GM12878 (cell line): ENCODE data around the gene HPCA. TPM values are rescaled to one million over a fixed set of nuclear protein-coding genes. Genes with fewer than 3 reads are reported as not detected.

Experiments used
- BRCA1 ChIP-seq: IDR thresholded peaks from 2 replicates; pipeline ENCODE4 v1.6.1; 2011; ENCODE audit warnings: low read depth, low read length, improper control_type of control experiment
- FOXM1 ChIP-seq: IDR thresholded peaks from 2 replicates; pipeline ENCODE4 v1.6.1; 2012; ENCODE audit warnings: low read depth, mild to moderate bottlenecking, inconsistent platforms, low read length, moderate library complexity
- HDAC2 ChIP-seq: fragments of 200-600 bp; sonication (generic); IDR thresholded peaks from 2 replicates; pipeline ENCODE4 v1.6.1; 2017
- MYB ChIP-seq: fragments of 150-350 bp; IDR thresholded peaks from 2 replicates; pipeline ENCODE4 v1.6.1; 2014; ENCODE audit warnings: mild to moderate bottlenecking, low read depth, low read length, borderline replicate concordance
- RFX5 ChIP-seq: IDR thresholded peaks from 2 replicates; pipeline ENCODE4 v1.6.1; 2011; ENCODE audit warnings: low read depth, low read length, improper control_type of control experiment
- SMARCA5 ChIP-seq: fragments of 450-650 bp; IDR thresholded peaks from 2 replicates; pipeline ENCODE4 v1.6.1; 2017; ENCODE audit warnings: mild to moderate bottlenecking
- STAT1 ChIP-seq: fragments of 450-650 bp; conservative IDR thresholded peaks from 2 replicates; pipeline ENCODE4 v1.6.1; 2014; ENCODE audit warnings: antibody characterized with exemption, mild to moderate bottlenecking
- TCF12 ChIP-seq: IDR thresholded peaks from 2 replicates; pipeline ENCODE4 v1.6.1; 2011; ENCODE audit warnings: low read depth, mild to moderate bottlenecking, low read length
- polyA plus RNA-seq, 11 experiments: library from polyadenylated mRNA; depleted of rRNA in 4 of 11; unstranded in 6 of 11; stranded (reverse) in 5 of 11; fragments of >200 nt; fragmentation: Nextera tagmentation in 4 of 11; fragmentation: Illumina TruSeq in 1 of 11; extraction: Ambion mirVana in 4 of 11; extraction: Trizol in 1 of 11; gene quantifications; 1 replicate in 1 of 11; 2 replicates in 10 of 11; pipeline versions ENCODE4 v1.2.1 to v1.2.3, GENCODE V29; 2011 to 2016; ENCODE audit warnings: inconsistent platforms in 2 of 11, missing spikeins in 2 of 11, low read depth in 1 of 11
- total RNA-seq, 4 experiments: library from RNA; depleted of rRNA in 3 of 4; stranded (reverse); fragments of >200 nt in 3 of 4; fragmentation: Illumina TruSeq in 1 of 4; extraction: Trizol in 1 of 4; gene quantifications; 2 replicates each; pipeline versions ENCODE4 v1.2.1 to v1.2.3, GENCODE V29; 2013 to 2021
- TF ChIP-seq, protein P1 (sequence below): fragments of 450-650 bp; IDR thresholded peaks from 2 replicates; pipeline ENCODE4 v1.6.1; 2018; ENCODE audit warnings: mild to moderate bottlenecking, low read depth, moderate library complexity; ENCODE audit not compliant: partially characterized antibody
- TF ChIP-seq, protein P2 (sequence below): IDR thresholded peaks from 2 replicates; pipeline ENCODE4 v1.6.1; 2012; ENCODE audit warnings: low read depth, low read length, improper control_type of control experiment

Gene HPCA
- total and polyA plus RNA-seq, 10 of the 15 experiments (the other 5 are each of a cell fraction or from before 2014, with no cell fraction given): 0.11 TPM; not detected in 9

DNA sequence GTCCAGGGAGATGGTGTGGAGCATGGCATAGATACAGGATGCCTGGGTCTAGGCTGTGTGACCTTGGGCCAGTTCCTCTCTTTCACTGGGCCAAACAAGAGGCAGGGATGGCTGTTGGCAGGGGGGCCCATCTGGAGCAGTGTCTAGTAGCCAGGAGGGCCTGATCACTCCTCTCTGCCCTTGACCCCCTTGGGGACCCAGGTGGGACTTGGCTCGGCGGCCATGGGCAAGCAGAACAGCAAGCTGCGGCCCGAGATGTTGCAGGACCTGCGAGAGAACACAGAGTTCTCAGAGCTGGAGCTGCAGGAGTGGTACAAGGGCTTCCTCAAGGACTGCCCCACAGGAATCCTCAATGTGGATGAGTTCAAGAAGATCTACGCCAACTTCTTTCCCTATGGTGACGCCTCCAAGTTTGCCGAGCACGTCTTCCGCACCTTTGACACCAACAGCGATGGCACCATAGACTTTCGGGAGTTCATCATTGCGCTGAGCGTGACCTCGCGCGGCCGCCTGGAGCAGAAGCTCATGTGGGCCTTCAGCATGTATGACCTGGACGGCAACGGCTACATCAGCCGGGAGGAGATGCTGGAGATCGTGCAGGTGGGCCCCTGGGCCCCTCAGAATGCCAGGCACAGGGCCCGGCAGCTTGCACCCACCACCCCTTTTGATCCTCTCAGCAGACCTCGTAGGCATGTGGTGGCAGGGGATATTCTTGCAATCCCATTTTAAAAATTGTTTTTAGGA lies 2.6 kb downstream of the HPCA start (continued):
- TF ChIP-seq, protein P1, sequence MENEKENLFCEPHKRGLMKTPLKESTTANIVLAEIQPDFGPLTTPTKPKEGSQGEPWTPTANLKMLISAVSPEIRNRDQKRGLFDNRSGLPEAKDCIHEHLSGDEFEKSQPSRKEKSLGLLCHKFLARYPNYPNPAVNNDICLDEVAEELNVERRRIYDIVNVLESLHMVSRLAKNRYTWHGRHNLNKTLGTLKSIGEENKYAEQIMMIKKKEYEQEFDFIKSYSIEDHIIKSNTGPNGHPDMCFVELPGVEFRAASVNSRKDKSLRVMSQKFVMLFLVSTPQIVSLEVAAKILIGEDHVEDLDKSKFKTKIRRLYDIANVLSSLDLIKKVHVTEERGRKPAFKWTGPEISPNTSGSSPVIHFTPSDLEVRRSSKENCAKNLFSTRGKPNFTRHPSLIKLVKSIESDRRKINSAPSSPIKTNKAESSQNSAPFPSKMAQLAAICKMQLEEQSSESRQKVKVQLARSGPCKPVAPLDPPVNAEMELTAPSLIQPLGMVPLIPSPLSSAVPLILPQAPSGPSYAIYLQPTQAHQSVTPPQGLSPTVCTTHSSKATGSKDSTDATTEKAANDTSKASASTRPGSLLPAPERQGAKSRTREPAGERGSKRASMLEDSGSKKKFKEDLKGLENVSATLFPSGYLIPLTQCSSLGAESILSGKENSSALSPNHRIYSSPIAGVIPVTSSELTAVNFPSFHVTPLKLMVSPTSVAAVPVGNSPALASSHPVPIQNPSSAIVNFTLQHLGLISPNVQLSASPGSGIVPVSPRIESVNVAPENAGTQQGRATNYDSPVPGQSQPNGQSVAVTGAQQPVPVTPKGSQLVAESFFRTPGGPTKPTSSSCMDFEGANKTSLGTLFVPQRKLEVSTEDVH: no peak
- TF ChIP-seq, protein P2, sequence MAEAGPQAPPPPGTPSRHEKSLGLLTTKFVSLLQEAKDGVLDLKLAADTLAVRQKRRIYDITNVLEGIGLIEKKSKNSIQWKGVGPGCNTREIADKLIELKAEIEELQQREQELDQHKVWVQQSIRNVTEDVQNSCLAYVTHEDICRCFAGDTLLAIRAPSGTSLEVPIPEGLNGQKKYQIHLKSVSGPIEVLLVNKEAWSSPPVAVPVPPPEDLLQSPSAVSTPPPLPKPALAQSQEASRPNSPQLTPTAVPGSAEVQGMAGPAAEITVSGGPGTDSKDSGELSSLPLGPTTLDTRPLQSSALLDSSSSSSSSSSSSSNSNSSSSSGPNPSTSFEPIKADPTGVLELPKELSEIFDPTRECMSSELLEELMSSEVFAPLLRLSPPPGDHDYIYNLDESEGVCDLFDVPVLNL: no peak
- TF ChIP-seq BRCA1: no peak
- no peak for TF ChIP-seq HDAC2
- no peak for TF ChIP-seq SMARCA5
- no peak for TF ChIP-seq RFX5
- TF ChIP-seq TCF12: no peak
- no peak for TF ChIP-seq STAT1
- no peak for TF ChIP-seq FOXM1
- TF ChIP-seq MYB: no peak
- TF ChIP-seq, all 136 proteins: peak for 0
